Endothelial cell (in vitro differentiated cells): ENCODE results near the gene FGF1. TPM values are rescaled to one million over a fixed set of nuclear protein-coding genes. Genes with fewer than 3 reads are reported as not detected.

ENCODE experiments used
- DNase-seq: peaks from one replicate; pipeline ENCODE4 v3.0.0; 2021; ENCODE audit warnings: low spot score
- H3K27ac Mint-ChIP-seq: one replicate; pipeline ENCODE4 v1.8.0; 2021; ENCODE audit warnings: mixed read lengths, inconsistent platforms; ENCODE audit not compliant: unreplicated experiment
- H3K27me3 Mint-ChIP-seq: one replicate; pipeline ENCODE4 v1.8.0; 2021; ENCODE audit warnings: mild to moderate bottlenecking, moderate library complexity, mixed read lengths, inconsistent platforms; ENCODE audit not compliant: unreplicated experiment
- H3K36me3 Mint-ChIP-seq: one replicate; pipeline ENCODE4 v1.8.0; 2021; ENCODE audit warnings: mild to moderate bottlenecking, low read depth, mixed read lengths, inconsistent platforms; ENCODE audit not compliant: unreplicated experiment
- H3K4me1 Mint-ChIP-seq: one replicate; pipeline ENCODE4 v1.8.0; 2021; ENCODE audit warnings: mild to moderate bottlenecking, mixed read lengths, inconsistent platforms; ENCODE audit not compliant: unreplicated experiment
- H3K4me3 Mint-ChIP-seq: one replicate; pipeline ENCODE4 v1.8.0; 2021; ENCODE audit warnings: mild to moderate bottlenecking, mixed read lengths, inconsistent platforms; ENCODE audit not compliant: unreplicated experiment
- H3K9me3 Mint-ChIP-seq: one replicate; pipeline ENCODE4 v1.8.0; 2021; ENCODE audit warnings: mixed read lengths, inconsistent platforms; ENCODE audit not compliant: unreplicated experiment
- CTCF ChIP-seq: fragments of 200-600 bp; sonication (generic); IDR thresholded peaks from one replicate; pipeline ENCODE4 v1.5.0; 2021; ENCODE audit warnings: antibody characterized with exemption; ENCODE audit not compliant: unreplicated experiment
- total RNA-seq: library from RNA; stranded (reverse); fragmentation: NEBNext Ultra II Directional; extraction: Animal tissue kit (Norgen Biotek cat#: 25700); gene quantifications from one replicate; pipeline ENCODE4 v1.2.1, GENCODE V29; 2021; ENCODE audit not compliant: unreplicated experiment

The FGF1 gene
- total RNA-seq, 1 donor from 2014 or later: 0.13 TPM

- H3K36me3 Mint-ChIP-seq: no peaks in the 10 kb centered on the region
- no peak overlapping the region for H3K4me3 Mint-ChIP-seq
- no peaks in the 10 kb centered on the region for H3K27me3 Mint-ChIP-seq
- no peak overlapping the region for H3K27ac Mint-ChIP-seq
- no peak for DNase-seq
- no peaks in the 10 kb centered on the region for H3K9me3 Mint-ChIP-seq
- H3K4me1 Mint-ChIP-seq: peaks cover 42% of the 10 kb centered on the region
- no peak for TF ChIP-seq CTCF
These were observed 85.8 kb downstream of the FGF1 start for GRCh38 chr5:142600092-142600491.

GRCh38 chr5:142598338-142598700, 87.6 kb downstream of the FGF1 start:
- Mint-ChIP-seq H3K36me3 (no peaks in the 10 kb centered on the region), H3K4me1 (peaks cover 27% of the 10 kb centered on the region), H3K27me3 (peaks cover 2% of the 10 kb centered on the region), H3K9me3 (no peaks in the 10 kb centered on the region), H3K27ac (no peak overlapping the region), H3K4me3 (no peak overlapping the region)
- no peak for TF ChIP-seq CTCF
- DNase-seq: no peak

GRCh38 chr5:142597546-142598337, 88.1 kb downstream of the FGF1 start:
- DNase-seq: no peak
- no peaks in the 10 kb centered on the region for H3K36me3 Mint-ChIP-seq
- H3K4me1 Mint-ChIP-seq: peaks cover 21% of the 10 kb centered on the region
- H3K9me3 Mint-ChIP-seq: no peaks in the 10 kb centered on the region
- peaks cover 2% of the 10 kb centered on the region for H3K27me3 Mint-ChIP-seq
- H3K4me3 Mint-ChIP-seq: no peak overlapping the region
- H3K27ac Mint-ChIP-seq: no peak overlapping the region
- no peak for TF ChIP-seq CTCF

GRCh38 chr5:142597025-142597424, 88.9 kb downstream of the FGF1 start:
- Mint-ChIP-seq H3K9me3 (no peaks in the 10 kb centered on the region), H3K27me3 (peaks cover 2% of the 10 kb centered on the region), H3K27ac (no peak overlapping the region), H3K36me3 (no peaks in the 10 kb centered on the region), H3K4me1 (peaks cover 18% of the 10 kb centered on the region), H3K4me3 (no peak overlapping the region)
- DNase-seq: no peak
- TF ChIP-seq CTCF: no peak

- Mint-ChIP-seq H3K36me3 (no peaks in the 10 kb centered on the region), H3K4me3 (no peak overlapping the region), H3K4me1 (peaks cover 32% of the 10 kb centered on the region), H3K27ac (no peak overlapping the region), H3K9me3 (no peaks in the 10 kb centered on the region), H3K27me3 (peaks cover 5% of the 10 kb centered on the region)
- TF ChIP-seq CTCF: no peak
- DNase-seq: no peak
These were observed 93.5 kb downstream of the FGF1 start for GRCh38 chr5:142592365-142592764.
